OCI-LY3 (cell line): ENCODE measurements around the gene LRP2.
"Not testable (repeated sequence)": the region's sequence is repeated elsewhere in the genome, so short reads cannot be mapped to it uniquely, and the experiment has no call there.

Source experiments
- H2AFZ ChIP-seq: fragments of 200-600, 300-600 bp; shearing (Covaris generic); 2 replicates; pipeline ENCODE4 v1.6.0; 2014; ENCODE audit warnings: antibody characterized with exemption, low read depth, low read length
- H3K27ac ChIP-seq: fragments of 200-600, 300-600 bp; sonication (generic); 2 replicates; pipeline ENCODE4 v1.5.1; 2014; ENCODE audit warnings: mild to moderate bottlenecking, low read length, moderate library complexity, mixed read lengths
- H3K27me3 ChIP-seq: fragments of 200-600, 300-600 bp; sonication (generic); 2 replicates; pipeline ENCODE4 v1.6.1; 2014; ENCODE audit warnings: low read depth, low read length, mixed read lengths
- H3K36me3 ChIP-seq: fragments of 200-600, 300-600 bp; sonication (generic); replicated peaks from 2 replicates; pipeline ENCODE3; 2014; ENCODE audit warnings: low read depth, low read length, mixed read lengths
- H3K4me1 ChIP-seq: fragments of 300-600, 200-600 bp; sonication (generic); 2 replicates; pipeline ENCODE4 v1.6.1; 2014; ENCODE audit warnings: low read length, mixed read lengths
- H3K4me2 ChIP-seq: fragments of 200-600, 300-600 bp; sonication (generic); 2 replicates; pipeline ENCODE4 v1.6.1; 2014; ENCODE audit warnings: low read length, mixed read lengths
- H3K4me3 ChIP-seq: fragments of 300-600, 200-600 bp; sonication (generic); 2 replicates; pipeline ENCODE4 v1.5.1; 2014; ENCODE audit warnings: antibody characterized with exemption, mild to moderate bottlenecking, low read length, moderate library complexity
- H3K79me2 ChIP-seq: fragments of 300-600, 200-600 bp; shearing (Covaris generic); 2 replicates; pipeline ENCODE4 v1.6.1; 2014; ENCODE audit warnings: mild to moderate bottlenecking, low read length, mixed read lengths
- H3K9ac ChIP-seq: fragments of 300-600, 200-600 bp; shearing (Covaris generic); 2 replicates; pipeline ENCODE4 v1.6.0; 2014; ENCODE audit warnings: mild to moderate bottlenecking, low read length, moderate library complexity
- H3K9me3 ChIP-seq: fragments of 200-600, 300-600 bp; shearing (Covaris generic); 2 replicates; pipeline ENCODE4 v1.6.1; 2014; ENCODE audit warnings: low read length, mixed read lengths; ENCODE audit not compliant: insufficient read depth
- H4K20me1 ChIP-seq: fragments of 200-600, 300-600 bp; sonication (generic); 2 replicates; pipeline ENCODE4 v1.6.1; 2016; ENCODE audit warnings: low read length, mixed read lengths; ENCODE audit not compliant: insufficient read depth
- EZH2phosphoT487 ChIP-seq: fragments of 200-600 bp; shearing (Covaris generic); IDR thresholded peaks from 2 replicates; pipeline ENCODE4 v1.6.1; 2018; ENCODE audit warnings: antibody characterized with exemption, mixed run types, low read depth
- TF ChIP-seq, protein P1 (sequence below): fragments of 200-600, 300-600 bp; sonication (generic); IDR thresholded peaks from 2 replicates; pipeline ENCODE4 v1.5.1; 2014; ENCODE audit warnings: antibody characterized with exemption, low read length, low read depth

The LRP2 gene

DNA sequence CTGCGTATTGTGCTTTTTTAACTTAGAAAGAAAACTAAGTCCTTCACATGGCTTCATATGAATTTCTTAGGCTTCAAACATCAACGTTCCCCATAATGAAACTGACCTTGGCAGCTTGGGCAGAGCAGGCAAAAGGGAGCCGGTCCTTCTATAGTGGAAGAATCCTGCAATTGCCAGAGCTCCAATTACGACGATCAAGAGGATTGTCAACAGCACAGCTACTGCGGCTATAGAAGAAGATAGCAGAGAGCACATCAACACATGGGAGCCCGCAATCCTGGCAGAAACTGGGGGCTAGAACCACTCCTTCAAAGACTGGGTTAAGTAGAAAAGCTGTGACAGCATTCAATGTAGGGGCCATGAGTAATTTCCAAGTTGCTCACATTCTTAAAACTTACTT, 223.2 kb downstream of the LRP2 start:
- H3K9me3 ChIP-seq: no peaks in the 10 kb centered on the region
- H3K4me2 ChIP-seq: no peak overlapping the region
- TF ChIP-seq, protein P1, sequence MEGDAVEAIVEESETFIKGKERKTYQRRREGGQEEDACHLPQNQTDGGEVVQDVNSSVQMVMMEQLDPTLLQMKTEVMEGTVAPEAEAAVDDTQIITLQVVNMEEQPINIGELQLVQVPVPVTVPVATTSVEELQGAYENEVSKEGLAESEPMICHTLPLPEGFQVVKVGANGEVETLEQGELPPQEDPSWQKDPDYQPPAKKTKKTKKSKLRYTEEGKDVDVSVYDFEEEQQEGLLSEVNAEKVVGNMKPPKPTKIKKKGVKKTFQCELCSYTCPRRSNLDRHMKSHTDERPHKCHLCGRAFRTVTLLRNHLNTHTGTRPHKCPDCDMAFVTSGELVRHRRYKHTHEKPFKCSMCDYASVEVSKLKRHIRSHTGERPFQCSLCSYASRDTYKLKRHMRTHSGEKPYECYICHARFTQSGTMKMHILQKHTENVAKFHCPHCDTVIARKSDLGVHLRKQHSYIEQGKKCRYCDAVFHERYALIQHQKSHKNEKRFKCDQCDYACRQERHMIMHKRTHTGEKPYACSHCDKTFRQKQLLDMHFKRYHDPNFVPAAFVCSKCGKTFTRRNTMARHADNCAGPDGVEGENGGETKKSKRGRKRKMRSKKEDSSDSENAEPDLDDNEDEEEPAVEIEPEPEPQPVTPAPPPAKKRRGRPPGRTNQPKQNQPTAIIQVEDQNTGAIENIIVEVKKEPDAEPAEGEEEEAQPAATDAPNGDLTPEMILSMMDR: no peak
- no peak for TF ChIP-seq EZH2phosphoT487
- H3K4me3 ChIP-seq: no peak overlapping the region
- H3K27ac ChIP-seq: no peak overlapping the region
- no peaks in the 10 kb centered on the region for H4K20me1 ChIP-seq
- no peaks in the 10 kb centered on the region; the same call in 1 of the 2 replicates for H3K27me3 ChIP-seq
- no peaks in the 10 kb centered on the region for H3K79me2 ChIP-seq
- no peak overlapping the region for H2AFZ ChIP-seq
- no peak overlapping the region for H3K9ac ChIP-seq
- peaks cover 27% of the 10 kb centered on the region for H3K4me1 ChIP-seq
- H3K36me3 ChIP-seq: no peaks in the 10 kb centered on the region

DNA sequence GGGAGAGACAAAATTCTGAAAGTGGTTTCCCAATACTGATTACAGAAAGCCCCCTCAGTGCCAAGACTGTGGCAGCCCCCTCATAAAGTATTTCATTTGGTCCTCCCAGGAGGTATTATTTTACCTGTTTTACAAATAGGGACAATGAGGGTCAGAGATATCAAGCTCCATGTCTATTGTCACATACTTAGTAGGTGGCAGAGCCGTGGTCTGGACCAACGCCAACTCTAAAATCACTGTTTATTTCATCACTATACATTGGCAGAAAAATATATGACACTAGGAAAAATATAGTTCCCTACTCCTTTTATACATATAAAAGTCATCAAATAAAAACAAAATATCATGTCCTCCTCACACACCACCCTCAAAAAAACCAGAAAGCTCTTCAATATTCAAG, 224.4 kb downstream of the LRP2 start:
- no peak overlapping the region for H3K9ac ChIP-seq
- no peaks in the 10 kb centered on the region for H4K20me1 ChIP-seq
- no peaks in the 10 kb centered on the region for H3K36me3 ChIP-seq
- TF ChIP-seq, protein P1: no peak
- TF ChIP-seq EZH2phosphoT487: no peak
- H3K4me2 ChIP-seq: no peak overlapping the region
- peaks cover 15% of the 10 kb centered on the region for H3K4me1 ChIP-seq
- H2AFZ ChIP-seq: no peak overlapping the region
- no peak overlapping the region for H3K27ac ChIP-seq
- H3K27me3 ChIP-seq: no peaks in the 10 kb centered on the region; the same call in 1 of the 2 replicates
- H3K4me3 ChIP-seq: no peak overlapping the region
- no peaks in the 10 kb centered on the region for H3K9me3 ChIP-seq
- no peaks in the 10 kb centered on the region for H3K79me2 ChIP-seq

DNA sequence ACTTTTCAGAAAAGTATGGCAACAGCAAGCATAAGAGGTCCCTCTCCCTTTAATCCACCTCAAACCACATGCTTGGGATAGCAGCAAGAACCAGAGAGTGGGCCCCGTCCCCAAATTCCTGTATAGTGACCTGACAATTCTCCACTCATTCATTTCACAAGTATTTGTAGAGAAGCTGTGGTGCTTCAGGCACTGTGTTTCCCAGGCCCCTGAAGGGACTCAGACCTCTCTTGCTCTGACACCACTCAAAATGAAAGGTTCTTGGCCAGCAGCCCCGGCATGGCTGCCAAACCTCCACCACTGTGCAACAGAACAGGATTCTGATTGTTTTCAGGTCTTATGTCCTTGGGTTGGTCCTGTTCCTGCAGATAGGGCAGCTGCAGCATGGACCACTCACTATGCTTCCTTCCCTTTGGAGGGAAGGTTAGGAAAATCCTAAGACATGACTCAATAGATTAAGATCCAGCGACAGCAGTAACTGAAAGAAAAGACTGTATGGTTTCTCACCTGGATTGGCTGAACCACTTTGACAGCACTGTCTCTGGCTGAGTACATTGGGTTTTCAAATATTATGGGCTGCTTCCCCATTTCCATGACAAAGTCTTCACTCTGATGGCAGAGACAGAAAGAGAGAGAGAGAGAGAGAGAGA, 225.3 kb downstream of the LRP2 start:
- no peaks in the 10 kb centered on the region for H3K36me3 ChIP-seq
- H2AFZ ChIP-seq: no peak overlapping the region
- peaks cover 6% of the 10 kb centered on the region for H3K4me1 ChIP-seq
- H3K4me3 ChIP-seq: no peak overlapping the region
- H3K4me2 ChIP-seq: no peak overlapping the region
- no peaks in the 10 kb centered on the region for H3K9me3 ChIP-seq
- H4K20me1 ChIP-seq: no peaks in the 10 kb centered on the region
- no peaks in the 10 kb centered on the region for H3K79me2 ChIP-seq
- no peaks in the 10 kb centered on the region; the same call in 1 of the 2 replicates for H3K27me3 ChIP-seq
- no peak for TF ChIP-seq EZH2phosphoT487
- TF ChIP-seq, protein P1: no peak
- no peak overlapping the region for H3K27ac ChIP-seq
- H3K9ac ChIP-seq: no peak overlapping the region

DNA sequence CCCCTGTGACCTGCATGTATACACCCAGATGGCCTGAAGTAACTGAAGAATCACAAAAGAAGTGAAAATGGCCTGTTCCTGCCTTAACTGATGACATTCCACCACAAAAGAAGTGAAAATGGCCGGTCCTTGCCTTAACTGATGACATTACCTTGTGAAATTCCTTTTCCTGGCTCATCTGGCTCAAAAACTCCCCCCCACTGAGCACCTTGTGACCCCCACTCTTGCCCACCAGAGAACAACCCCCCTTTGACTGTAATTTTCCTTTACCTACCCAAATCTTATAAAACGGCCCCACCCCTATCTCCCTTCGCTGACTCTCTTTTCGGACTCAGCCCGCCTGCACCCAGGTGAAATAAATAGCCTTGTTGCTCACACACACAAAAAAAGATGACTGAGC, 225.9 kb downstream of the LRP2 start:
- not testable (repeated sequence) for H3K27me3 ChIP-seq, H3K4me3 ChIP-seq, H3K4me2 ChIP-seq, H3K27ac ChIP-seq, H3K79me2 ChIP-seq, H2AFZ ChIP-seq, H4K20me1 ChIP-seq, H3K9ac ChIP-seq, H3K4me1 ChIP-seq, H3K9me3 ChIP-seq, H3K36me3 ChIP-seq

DNA sequence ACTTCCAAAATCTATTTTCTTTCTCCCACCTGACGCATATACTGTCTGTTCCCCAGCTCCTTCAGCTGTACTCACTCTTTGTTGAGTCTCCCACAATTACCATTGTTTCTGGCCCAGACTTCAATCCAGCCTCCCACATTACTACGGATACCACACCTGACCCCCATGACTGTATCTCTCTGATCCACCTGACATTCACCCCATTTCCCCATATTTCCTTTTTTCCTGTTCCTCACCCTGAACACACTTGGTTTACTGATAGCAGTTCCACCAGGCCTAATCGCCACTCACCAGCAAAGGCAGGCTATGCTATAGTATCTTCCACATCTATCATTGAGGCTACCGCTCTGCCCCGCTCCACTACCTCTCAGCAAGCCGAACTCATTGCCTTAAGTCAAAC, 228.1 kb downstream of the LRP2 start:
- not testable (repeated sequence) for H3K9me3 ChIP-seq, H3K27ac ChIP-seq, H3K4me1 ChIP-seq, H4K20me1 ChIP-seq, H2AFZ ChIP-seq, H3K4me3 ChIP-seq, H3K27me3 ChIP-seq, H3K9ac ChIP-seq, H3K36me3 ChIP-seq, H3K79me2 ChIP-seq, H3K4me2 ChIP-seq
